ENCODE measurements around the gene TLE1.

DNA sequence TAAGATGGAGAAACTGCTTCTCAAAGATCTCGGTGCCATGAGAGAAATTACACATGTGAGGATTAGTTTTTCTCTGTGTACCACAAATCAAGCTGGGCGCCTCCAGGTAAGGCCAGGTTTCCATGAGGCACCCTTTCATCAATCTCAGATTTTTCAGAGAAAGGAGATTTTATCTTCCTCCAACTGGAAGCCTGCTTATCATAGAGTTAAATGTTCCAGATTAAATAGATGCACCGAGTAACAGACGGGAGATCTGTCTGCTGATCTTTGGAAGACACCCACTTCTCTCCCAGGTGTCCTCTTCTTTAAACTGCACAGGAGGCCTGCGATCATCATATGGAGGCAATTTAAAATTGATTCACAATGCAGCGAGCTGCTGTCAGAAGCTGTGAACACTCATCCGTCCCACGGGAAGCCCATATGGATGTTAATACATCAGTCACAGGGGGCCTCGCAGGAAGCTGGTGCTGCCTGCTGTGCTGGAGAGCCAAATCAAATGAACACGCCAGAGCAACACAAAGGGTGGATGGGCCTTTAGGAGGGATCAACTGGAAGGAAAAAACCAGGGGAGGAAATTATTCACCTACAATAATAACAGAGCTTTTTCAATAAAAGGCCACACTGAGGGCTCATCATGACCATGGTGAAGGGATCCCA lies 93.3 kb downstream of the TLE1 start:
- TF ChIP-seq, protein P1, sequence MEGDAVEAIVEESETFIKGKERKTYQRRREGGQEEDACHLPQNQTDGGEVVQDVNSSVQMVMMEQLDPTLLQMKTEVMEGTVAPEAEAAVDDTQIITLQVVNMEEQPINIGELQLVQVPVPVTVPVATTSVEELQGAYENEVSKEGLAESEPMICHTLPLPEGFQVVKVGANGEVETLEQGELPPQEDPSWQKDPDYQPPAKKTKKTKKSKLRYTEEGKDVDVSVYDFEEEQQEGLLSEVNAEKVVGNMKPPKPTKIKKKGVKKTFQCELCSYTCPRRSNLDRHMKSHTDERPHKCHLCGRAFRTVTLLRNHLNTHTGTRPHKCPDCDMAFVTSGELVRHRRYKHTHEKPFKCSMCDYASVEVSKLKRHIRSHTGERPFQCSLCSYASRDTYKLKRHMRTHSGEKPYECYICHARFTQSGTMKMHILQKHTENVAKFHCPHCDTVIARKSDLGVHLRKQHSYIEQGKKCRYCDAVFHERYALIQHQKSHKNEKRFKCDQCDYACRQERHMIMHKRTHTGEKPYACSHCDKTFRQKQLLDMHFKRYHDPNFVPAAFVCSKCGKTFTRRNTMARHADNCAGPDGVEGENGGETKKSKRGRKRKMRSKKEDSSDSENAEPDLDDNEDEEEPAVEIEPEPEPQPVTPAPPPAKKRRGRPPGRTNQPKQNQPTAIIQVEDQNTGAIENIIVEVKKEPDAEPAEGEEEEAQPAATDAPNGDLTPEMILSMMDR (IDR thresholded peaks at IDR 0.05; ENCODE audit: insufficient read depth, low read length) = no peak
- TF ChIP-seq POLR2AphosphoS5 (IDR thresholded peaks at IDR 0.05; ENCODE audit: low read depth) (no peak), GABPA (IDR thresholded peaks at IDR 0.05; ENCODE audit: low read depth) (no peak)
- TF ChIP-seq, protein P2, sequence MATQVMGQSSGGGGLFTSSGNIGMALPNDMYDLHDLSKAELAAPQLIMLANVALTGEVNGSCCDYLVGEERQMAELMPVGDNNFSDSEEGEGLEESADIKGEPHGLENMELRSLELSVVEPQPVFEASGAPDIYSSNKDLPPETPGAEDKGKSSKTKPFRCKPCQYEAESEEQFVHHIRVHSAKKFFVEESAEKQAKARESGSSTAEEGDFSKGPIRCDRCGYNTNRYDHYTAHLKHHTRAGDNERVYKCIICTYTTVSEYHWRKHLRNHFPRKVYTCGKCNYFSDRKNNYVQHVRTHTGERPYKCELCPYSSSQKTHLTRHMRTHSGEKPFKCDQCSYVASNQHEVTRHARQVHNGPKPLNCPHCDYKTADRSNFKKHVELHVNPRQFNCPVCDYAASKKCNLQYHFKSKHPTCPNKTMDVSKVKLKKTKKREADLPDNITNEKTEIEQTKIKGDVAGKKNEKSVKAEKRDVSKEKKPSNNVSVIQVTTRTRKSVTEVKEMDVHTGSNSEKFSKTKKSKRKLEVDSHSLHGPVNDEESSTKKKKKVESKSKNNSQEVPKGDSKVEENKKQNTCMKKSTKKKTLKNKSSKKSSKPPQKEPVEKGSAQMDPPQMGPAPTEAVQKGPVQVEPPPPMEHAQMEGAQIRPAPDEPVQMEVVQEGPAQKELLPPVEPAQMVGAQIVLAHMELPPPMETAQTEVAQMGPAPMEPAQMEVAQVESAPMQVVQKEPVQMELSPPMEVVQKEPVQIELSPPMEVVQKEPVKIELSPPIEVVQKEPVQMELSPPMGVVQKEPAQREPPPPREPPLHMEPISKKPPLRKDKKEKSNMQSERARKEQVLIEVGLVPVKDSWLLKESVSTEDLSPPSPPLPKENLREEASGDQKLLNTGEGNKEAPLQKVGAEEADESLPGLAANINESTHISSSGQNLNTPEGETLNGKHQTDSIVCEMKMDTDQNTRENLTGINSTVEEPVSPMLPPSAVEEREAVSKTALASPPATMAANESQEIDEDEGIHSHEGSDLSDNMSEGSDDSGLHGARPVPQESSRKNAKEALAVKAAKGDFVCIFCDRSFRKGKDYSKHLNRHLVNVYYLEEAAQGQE (IDR thresholded peaks at IDR 0.05; ENCODE audit: insufficient replicate concordance, low read depth) = no peak
